Natural killer cell (primary cell): Measurements from ENCODE around the gene BOC. TPM values are rescaled to one million over a fixed set of nuclear protein-coding genes. Genes with fewer than 3 reads are reported as not detected.

ENCODE experiments used
- ATAC-seq, 3 donors: fragments of 150-1000 bp in 2 of 3; fragments of 200-7000 bp in 1 of 3; cut with Tn5 transposase; 1 replicate in 1 of 3; 2 replicates in 2 of 3; pipeline ENCODE4 v1.10.0; 2021; ENCODE audit warnings: mild to moderate bottlenecking in 2 of 3, moderate library complexity in 2 of 3
- DNase-seq, 2 donors: peaks; one replicate each; pipeline versions ENCODE4 v3.0.0 to v3.0.0-alpha.2; 2013 to 2021; ENCODE audit warnings: mixed read lengths in 1 of 2
- H3K27ac ChIP-seq: one replicate; pipeline ENCODE4 v1.5.1; 2013; ENCODE audit warnings: mild to moderate bottlenecking, low read length
- H3K27me3 ChIP-seq: one replicate; pipeline ENCODE4 v1.6.1; 2013; ENCODE audit warnings: low read length; ENCODE audit not compliant: control insufficient read depth, insufficient read depth
- H3K36me3 ChIP-seq: one replicate; pipeline ENCODE4 v1.6.1; 2013; ENCODE audit warnings: low read length; ENCODE audit not compliant: control insufficient read depth, insufficient read depth
- H3K4me1 ChIP-seq: one replicate; pipeline ENCODE4 v1.6.1; 2013; ENCODE audit warnings: low read length; ENCODE audit not compliant: control insufficient read depth, insufficient read depth
- H3K4me3 ChIP-seq: one replicate; pipeline ENCODE4 v1.5.1; 2013; ENCODE audit warnings: low read length
- H3K9me3 ChIP-seq: one replicate; pipeline ENCODE4 v1.6.1; 2013; ENCODE audit warnings: low read length; ENCODE audit not compliant: control insufficient read depth, insufficient read depth
- H3K27ac Mint-ChIP-seq, 2 donors: one replicate each; pipeline ENCODE4 v1.8.0; 2022; ENCODE audit warnings: mild to moderate bottlenecking in 2 of 2, mixed read lengths in 2 of 2, moderate library complexity in 1 of 2
- H3K27me3 Mint-ChIP-seq, 2 donors: one replicate each; pipeline ENCODE4 v1.8.0; 2022; ENCODE audit warnings: low read depth in 2 of 2, mixed read lengths in 2 of 2
- H3K36me3 Mint-ChIP-seq: one replicate; pipeline ENCODE4 v1.8.0; 2022; ENCODE audit warnings: mixed read lengths
- H3K4me1 Mint-ChIP-seq, 2 donors: one replicate each; pipeline ENCODE4 v1.8.0; 2022; ENCODE audit warnings: mixed read lengths in 2 of 2
- H3K4me3 Mint-ChIP-seq: one replicate; pipeline ENCODE4 v1.8.0; 2022; ENCODE audit warnings: mild to moderate bottlenecking, moderate library complexity, mixed read lengths
- H3K9me3 Mint-ChIP-seq, 2 donors: one replicate each; pipeline ENCODE4 v1.8.0; 2022; ENCODE audit warnings: mixed read lengths in 2 of 2
- CTCF ChIP-seq: fragments of 200-600 bp; IDR thresholded peaks from one replicate; pipeline ENCODE4 v1.8.0; 2022; ENCODE audit warnings: antibody characterized with exemption
- WGBS: methylation state at CpG from one replicate; pipeline ENCODE4 v1.1.7; 2013; ENCODE audit warnings: missing lambda C conversion rate; ENCODE audit not compliant: insufficient coverage; 5-methylcytosine and 5-hydroxymethylcytosine counted together
- intact Hi-C: fragments of 100-400 bp; cut with micrococcal nuclease; formaldehyde crosslinking; loops from one replicate; pipeline ENCODE4 v1.14.2; 2022
- total RNA-seq, 4 donors: library from RNA; stranded (reverse); fragments of 120-200 nt in 1 of 4; gene quantifications; one replicate each; pipeline versions ENCODE4 v1.2.3 to v1.2.4, GENCODE V29; 2013 to 2022

The BOC gene
- total RNA-seq, 3 donors from 2014 or later (not counting 1 experiment from before 2014, with no cell fraction given), result 0.10 TPM; not detected in 2

GRCh38 chr3:113179235-113179824, 32.0 kb upstream of the BOC start:
- intact Hi-C loops, result no loop called here
- Mint-ChIP-seq H3K4me1 (no peaks in the 10 kb centered on the region), H3K27ac (no peak overlapping the region), H3K4me3 (no peak overlapping the region), H3K9me3 (no peaks in the 10 kb centered on the region), H3K27me3 (peaks cover 0 to 5% of the 10 kb centered on the region in 2 donors), H3K36me3 (no peaks in the 10 kb centered on the region)
- DNase-seq (no peak), ATAC-seq (no peak)
- H3K4me3 ChIP-seq, result no peak overlapping the region
- H3K4me1 ChIP-seq, result no peaks in the 10 kb centered on the region
- H3K27ac ChIP-seq, result no peak overlapping the region
- 87% methylated on average over 4 of the region's 4 CpGs for WGBS
- H3K36me3 ChIP-seq, result no peaks in the 10 kb centered on the region
- no peak for TF ChIP-seq CTCF
- H3K9me3 ChIP-seq, result no peaks in the 10 kb centered on the region
- H3K27me3 ChIP-seq, result peaks cover 3% of the 10 kb centered on the region

- Mint-ChIP-seq H3K27ac (no peak overlapping the region), H3K9me3 (no peaks in the 10 kb centered on the region), H3K27me3 (peaks cover 6 to 11% of the 10 kb centered on the region in 2 donors), H3K4me1 (no peaks in the 10 kb centered on the region), H3K4me3 (no peak overlapping the region), H3K36me3 (no peaks in the 10 kb centered on the region)
- no peak for TF ChIP-seq CTCF
- 89% methylated on average over 12 of the region's 13 CpGs for WGBS
- Histone ChIP-seq H3K27me3 (no peaks in the 10 kb centered on the region), H3K9me3 (no peaks in the 10 kb centered on the region), H3K27ac (no peak overlapping the region), H3K4me3 (no peak overlapping the region), H3K4me1 (no peaks in the 10 kb centered on the region), H3K36me3 (no peaks in the 10 kb centered on the region)
- DNase-seq (no peak), ATAC-seq (no peak)
- intact Hi-C loops, result no loop called here
Observed at GRCh38 chr3:113183748-113184661, 27.4 kb upstream of the BOC start.

GRCh38 chr3:113185194-113185835, 26.0 kb upstream of the BOC start:
- no peak for TF ChIP-seq CTCF
- DNase-seq, result no peak
- Histone ChIP-seq H3K27ac (no peak overlapping the region), H3K36me3 (no peaks in the 10 kb centered on the region), H3K4me3 (no peak overlapping the region), H3K4me1 (no peaks in the 10 kb centered on the region), H3K27me3 (no peaks in the 10 kb centered on the region), H3K9me3 (no peaks in the 10 kb centered on the region)
- Mint-ChIP-seq H3K27ac (no peak overlapping the region), H3K9me3 (no peaks in the 10 kb centered on the region), H3K36me3 (no peaks in the 10 kb centered on the region), H3K4me3 (no peak overlapping the region), H3K27me3 (peaks cover 6 to 11% of the 10 kb centered on the region in 2 donors), H3K4me1 (no peaks in the 10 kb centered on the region)
- no peak for ATAC-seq
- intact Hi-C loops, result no loop called here
